A673 (cell line): Measurements from ENCODE around the gene SLC38A1. TPM values are rescaled to one million over a fixed set of nuclear protein-coding genes. Genes with fewer than 3 reads are reported as not detected.
"Not testable (repeated sequence)": the region's sequence is repeated elsewhere in the genome, so short reads cannot be mapped to it uniquely, and the experiment has no call there.

Source experiments
- BruUV-seq: library from RNA; stranded (reverse); fragments of 400-500 nt; replicated peaks from 2 replicates; lab custom pipeline; 2021; lab: Mats Ljungman, UMichigan
- CTCF ChIA-PET: fragments of 300-600 bp; sonication (Branson Sonifier 250); formaldehyde crosslinking; loops from one replicate; lab custom pipeline; 2022; ENCODE audit warnings: antibody characterized with exemption; lab: Charles Lee
- POLR2A ChIA-PET: fragments of 300-600 bp; sonication (Branson Sonifier 250); formaldehyde crosslinking; loops from one replicate; lab custom pipeline; 2022; ENCODE audit warnings: antibody characterized with exemption; ENCODE audit not compliant: low non-redundant PET; lab: Charles Lee
- DNase-seq: peaks from one replicate; pipeline ENCODE4 v3.0.0-alpha.2; 2015; ENCODE audit warnings: low spot score
- H3K27ac ChIP-seq: fragments of 200-600 bp; sonication (generic); 2 replicates; pipeline ENCODE4 v1.5.1; 2016; ENCODE audit warnings: mixed run types, low read depth, mild to moderate bottlenecking, mixed read lengths, antibody characterized with exemption, low read length; ENCODE audit not compliant: poor library complexity, severe bottlenecking
- H3K27me3 ChIP-seq: fragments of 200-600 bp; sonication (generic); replicated peaks from 2 replicates; pipeline ENCODE4 v1.6.1; 2017; ENCODE audit warnings: mixed run types, low read depth, mild to moderate bottlenecking, mixed read lengths, antibody characterized with exemption, low read length; ENCODE audit not compliant: insufficient read depth, poor library complexity
- H3K36me3 ChIP-seq: fragments of 200-600 bp; sonication (generic); 2 replicates; pipeline ENCODE4 v1.6.1; 2016; ENCODE audit warnings: mixed run types, mild to moderate bottlenecking, mixed read lengths, antibody characterized with exemption, low read length; ENCODE audit not compliant: insufficient read depth, poor library complexity, severe bottlenecking
- H3K4me1 ChIP-seq: fragments of 200-600 bp; sonication (generic); 2 replicates; pipeline ENCODE4 v1.6.1; 2017; ENCODE audit warnings: mixed run types, mild to moderate bottlenecking, mixed read lengths, antibody characterized with exemption, low read length; ENCODE audit not compliant: insufficient read depth, poor library complexity, severe bottlenecking
- H3K4me3 ChIP-seq: fragments of 200-600 bp; sonication (generic); 2 replicates; pipeline ENCODE4 v1.5.1; 2016; ENCODE audit warnings: low read depth, mixed run types, mild to moderate bottlenecking, mixed read lengths, low read length; ENCODE audit not compliant: poor library complexity, severe bottlenecking
- H3K9me3 ChIP-seq: fragments of 200-600 bp; sonication (generic); 2 replicates; pipeline ENCODE4 v1.6.1; 2016; ENCODE audit warnings: mixed run types, low read depth, mild to moderate bottlenecking, mixed read lengths, antibody characterized with exemption, low read length; ENCODE audit not compliant: poor library complexity, severe bottlenecking
- CTCF ChIP-seq: fragments of 300-800, 200-600 bp; sonication (generic); conservative IDR thresholded peaks from 2 replicates; pipeline ENCODE4 v1.5.1; 2017; ENCODE audit warnings: low read depth, mild to moderate bottlenecking, antibody characterized with exemption, low read length, moderate library complexity, mixed read lengths
- EZH2 ChIP-seq: fragments of 200-600 bp; sonication (generic); IDR thresholded peaks from 2 replicates; pipeline ENCODE4 v1.6.1; 2017; ENCODE audit warnings: borderline replicate concordance, low read depth, mild to moderate bottlenecking, mixed read lengths, antibody characterized with exemption, low read length; ENCODE audit not compliant: poor library complexity, severe bottlenecking
- intact Hi-C: fragments of 100-400 bp; cut with micrococcal nuclease; formaldehyde crosslinking; loops from one replicate; pipeline ENCODE4 v1.10.0; 2022; ENCODE audit not compliant: unreplicated experiment
- total RNA-seq: library from RNA; stranded (reverse); gene quantifications from 2 replicates; pipeline ENCODE4 v1.2.3, GENCODE V29; 2021

SLC38A1 gene
- total RNA-seq, 1 experiment from 2014 or later = 78.9 TPM

- Histone ChIP-seq H3K27me3 (no peaks in the 10 kb centered on the region), H3K9me3 (no peaks in the 10 kb centered on the region), H3K4me1 (peaks cover 4% of the 10 kb centered on the region), H3K27ac (no peak overlapping the region), H3K4me3 (no peak overlapping the region), H3K36me3 (no peaks in the 10 kb centered on the region)
- no peak for DNase-seq
- BruUV-seq = no TSS peak
- POLR2A ChIA-PET = no interaction called here
- CTCF ChIA-PET = no interaction called here
- TF ChIP-seq EZH2 (no peak), CTCF (no peak)
- intact Hi-C loops = no loop called here
Measured at GRCh38 chr12:46167412-46167811, 101.4 kb downstream of the SLC38A1 start.

GRCh38 chr12:46165191-46165590, 103.7 kb downstream of the SLC38A1 start:
- Histone ChIP-seq H3K4me1 (peaks cover 19% of the 10 kb centered on the region), H3K27ac (no peak overlapping the region), H3K9me3 (no peaks in the 10 kb centered on the region), H3K36me3 (no peaks in the 10 kb centered on the region), H3K4me3 (no peak overlapping the region), H3K27me3 (no peaks in the 10 kb centered on the region)
- CTCF ChIA-PET = no interaction called here
- TF ChIP-seq EZH2 = no peak
- TF ChIP-seq CTCF = no peak
- POLR2A ChIA-PET = no interaction called here
- intact Hi-C loops = no loop called here
- BruUV-seq = no TSS peak
- no peak for DNase-seq

- H3K27me3 ChIP-seq = no peaks in the 10 kb centered on the region
- no peaks in the 10 kb centered on the region for H3K9me3 ChIP-seq
- ChIA-PET CTCF (no interaction called here), POLR2A (no interaction called here)
- TF ChIP-seq CTCF (no peak), EZH2 (no peak)
- no peaks in the 10 kb centered on the region for H3K36me3 ChIP-seq
- no peak overlapping the region for H3K27ac ChIP-seq
- peaks cover 26% of the 10 kb centered on the region for H3K4me1 ChIP-seq
- H3K4me3 ChIP-seq = no peak overlapping the region
- BruUV-seq = no TSS peak
- intact Hi-C loops = no loop called here
- DNase-seq = no peak
Measured at GRCh38 chr12:46164186-46164761, 104.6 kb downstream of the SLC38A1 start.

GRCh38 chr12:46162549-46163076, 106.2 kb downstream of the SLC38A1 start:
- intact Hi-C loops, CTCF ChIA-PET, H3K27me3 ChIP-seq, H3K9me3 ChIP-seq, H3K36me3 ChIP-seq, POLR2A ChIA-PET, H3K27ac ChIP-seq, DNase-seq, BruUV-seq, H3K4me3 ChIP-seq: not testable (repeated sequence)
- peaks cover 26% of the 10 kb centered on the region for H3K4me1 ChIP-seq
